GM12878 (cell line): ENCODE results near the gene HNRNPH3. TPM values are rescaled to one million over a fixed set of nuclear protein-coding genes. Genes with fewer than 3 reads are reported as not detected.

Experiments used
- ATAC-seq: fragments of 200-7000 bp; cut with Tn5 transposase; 3 replicates; pipeline ENCODE4 v1.9.1; 2020; ENCODE audit warnings: mild to moderate bottlenecking, moderate library complexity
- BruUV-seq: library from RNA; stranded (reverse); fragments of 400-500 nt; replicated peaks from 2 replicates; lab custom pipeline; 2021; lab: Mats Ljungman, UMichigan
- CTCF ChIA-PET: fragments of 300-600 bp; sonication (Branson Sonifier 250); formaldehyde crosslinking; extraction: SDS; loops from one replicate; lab custom pipeline; 2021; ENCODE audit warnings: inconsistent platforms; lab: Yijun Ruan, JAX
- POLR2A ChIA-PET: fragments of 350-600 bp; formaldehyde crosslinking; extraction: SDS; loops from one replicate; lab custom pipeline; 2021; ENCODE audit warnings: inconsistent platforms; lab: Charles Lee
- RAD21 ChIA-PET: fragments of 300-600 bp; sonication (Branson Sonifier 250); formaldehyde crosslinking; loops from one replicate; lab custom pipeline; 2023; ENCODE audit warnings: antibody characterized with exemption; ENCODE audit not compliant: unreplicated experiment; lab: Charles Lee
- SMC1A ChIA-PET: fragments of 300-600 bp; sonication (Branson Sonifier 250); formaldehyde crosslinking; loops from one replicate; lab custom pipeline; 2023; ENCODE audit not compliant: unreplicated experiment, uncharacterized antibody; lab: Charles Lee
- DNase-seq: peaks from one replicate; pipeline ENCODE4 v3.0.0-alpha.2; 2011; ENCODE audit warnings: low read depth, low spot score
- FAIRE-seq: peaks from 3 replicates; lab custom pipeline; 2011; peaks lifted over from hg19 to GRCh38; lab: Jason Lieb, UNC
- H2AFZ ChIP-seq: 2 replicates; pipeline ENCODE4 v1.6.0; 2011; ENCODE audit warnings: low read depth, low read length, control low read depth; ENCODE audit not compliant: control insufficient read depth
- H3K27ac ChIP-seq: 2 replicates; pipeline ENCODE4 v1.5.1; 2011; ENCODE audit warnings: control low read depth; ENCODE audit not compliant: control insufficient read depth, insufficient read depth
- H3K27me3 ChIP-seq, 2 experiments: replicated peaks in 1 of 2; 2 replicates each; pipeline versions ENCODE4 v1.6.0 to v1.6.1; 2011; ENCODE audit warnings: low read length in 1 of 2; ENCODE audit not compliant: control insufficient read depth in 2 of 2, insufficient read depth in 2 of 2
- H3K36me3 ChIP-seq, 2 experiments: 2 replicates each; pipeline ENCODE4 v1.5.1; 2011; ENCODE audit warnings: low read length in 1 of 2; ENCODE audit not compliant: control insufficient read depth in 2 of 2, insufficient read depth in 2 of 2
- H3K4me1 ChIP-seq: 2 replicates; pipeline ENCODE4 v1.6.1; 2011; ENCODE audit warnings: mild to moderate bottlenecking, low read length, moderate library complexity, mixed read lengths; ENCODE audit not compliant: control insufficient read depth, insufficient read depth
- H3K4me2 ChIP-seq: 2 replicates; pipeline ENCODE4 v1.6.0; 2011; ENCODE audit warnings: control low read depth; ENCODE audit not compliant: control insufficient read depth, insufficient read depth
- H3K4me3 ChIP-seq: fragments of 200-600 bp; sonication (generic); 2 replicates; pipeline ENCODE4 v1.5.1; 2016
- H3K79me2 ChIP-seq: 2 replicates; pipeline ENCODE4 v1.6.0; 2011; ENCODE audit warnings: low read length; ENCODE audit not compliant: control insufficient read depth, insufficient read depth
- H3K9ac ChIP-seq: 2 replicates; pipeline ENCODE4 v1.8.0; 2011; ENCODE audit warnings: low read length, control low read depth, mixed read lengths; ENCODE audit not compliant: control insufficient read depth, insufficient read depth
- H3K9me3 ChIP-seq: replicated peaks from 3 replicates; pipeline ENCODE4 v1.5.1; 2011; ENCODE audit warnings: mild to moderate bottlenecking, low read length; ENCODE audit not compliant: control insufficient read depth, insufficient read depth
- H4K20me1 ChIP-seq: 2 replicates; pipeline ENCODE4 v1.6.0; 2011; ENCODE audit not compliant: control insufficient read depth, insufficient read depth
- ATF7 ChIP-seq: fragments of 450-650 bp; IDR thresholded peaks from 2 replicates; pipeline ENCODE4 v1.6.1; 2016; ENCODE audit warnings: low read depth, mild to moderate bottlenecking
- CBX3 ChIP-seq: fragments of 200-600 bp; sonication (generic); IDR thresholded peaks from 2 replicates; pipeline ENCODE4 v1.6.1; 2016; ENCODE audit warnings: low read depth, borderline replicate concordance
- DPF2 ChIP-seq: fragments of 450-650 bp; IDR thresholded peaks from 2 replicates; pipeline ENCODE4 v1.6.1; 2017; ENCODE audit warnings: mild to moderate bottlenecking
- EGR1 ChIP-seq, 2 experiments: IDR thresholded peaks; 1 replicate in 1 of 2; 2 replicates in 1 of 2; pipeline ENCODE4 v1.6.1; 2011 to 2012; ENCODE audit warnings: low read depth in 2 of 2, low read length in 2 of 2, borderline replicate concordance in 1 of 2, mild to moderate bottlenecking in 1 of 2, moderate library complexity in 1 of 2
- EP300 ChIP-seq, 2 experiments: fragments of 150-350 bp in 1 of 2; IDR thresholded peaks; 2 replicates each; pipeline ENCODE4 v1.6.1; 2011 to 2012; ENCODE audit warnings: low read depth in 2 of 2, low read length in 2 of 2, borderline replicate concordance in 1 of 2, improper control_type of control experiment in 1 of 2, inconsistent platforms in 1 of 2; ENCODE audit not compliant: control insufficient read depth in 1 of 2
- IKZF1 ChIP-seq: fragments of 450-650 bp; conservative IDR thresholded peaks from 2 replicates; pipeline ENCODE4 v1.6.1; 2017; ENCODE audit warnings: antibody characterized with exemption, mild to moderate bottlenecking
- KDM1A ChIP-seq: fragments of 200-600 bp; sonication (generic); IDR thresholded peaks from 2 replicates; pipeline ENCODE4 v1.6.1; 2016; ENCODE audit warnings: borderline replicate concordance
- POU2F2 ChIP-seq: IDR thresholded peaks from 3 replicates; pipeline ENCODE4 v1.6.1; 2011; ENCODE audit warnings: low read depth, mild to moderate bottlenecking, low read length, borderline replicate concordance
- RB1 ChIP-seq: fragments of 450-650 bp; formaldehyde crosslinking; IDR thresholded peaks from 2 replicates; pipeline ENCODE4 v1.6.1; 2017; ENCODE audit warnings: mild to moderate bottlenecking, borderline replicate concordance
- RBBP5 ChIP-seq: fragments of 200-600 bp; sonication (generic); conservative IDR thresholded peaks from 2 replicates; pipeline ENCODE4 v1.6.1; 2016
- SREBF1 ChIP-seq: IDR thresholded peaks from 2 replicates; pipeline ENCODE4 v1.6.1; 2012; ENCODE audit warnings: mild to moderate bottlenecking, low read length
- SUZ12 ChIP-seq: fragments of 200-600 bp; sonication (generic); IDR thresholded peaks from one replicate; pipeline ENCODE4 v1.6.1; 2018; ENCODE audit warnings: antibody characterized with exemption, mild to moderate bottlenecking; ENCODE audit not compliant: unreplicated experiment
- ZBTB33 ChIP-seq: fragments of 450-650 bp; IDR thresholded peaks from 2 replicates; pipeline ENCODE4 v1.6.1; 2017; ENCODE audit warnings: mild to moderate bottlenecking
- WGBS: methylation state at CpG from one replicate; pipeline ENCODE4 v1.1.6; 2016; ENCODE audit warnings: low lambda C conversion rate; ENCODE audit not compliant: insufficient replicate concordance, insufficient coverage; ENCODE audit errors: missing lambda C conversion rate; 5-methylcytosine and 5-hydroxymethylcytosine counted together
- in situ Hi-C: fragments of 300-500 bp; cut with MboI; formaldehyde crosslinking; loops from 9 replicates; pipeline ENCODE4 v1.14.3; 2018; ENCODE audit warnings: mixed read lengths
- intact Hi-C: fragments of 100-400 bp; cut with micrococcal nuclease; formaldehyde crosslinking; loops from one replicate; pipeline ENCODE4 v1.14.2; 2022; ENCODE audit not compliant: unreplicated experiment
- polyA plus RNA-seq, 11 experiments: library from polyadenylated mRNA; depleted of rRNA in 4 of 11; unstranded in 6 of 11; stranded (reverse) in 5 of 11; fragments of >200 nt; fragmentation: Nextera tagmentation in 4 of 11; fragmentation: Illumina TruSeq in 1 of 11; extraction: Ambion mirVana in 4 of 11; extraction: Trizol in 1 of 11; gene quantifications; 1 replicate in 1 of 11; 2 replicates in 10 of 11; pipeline versions ENCODE4 v1.2.1 to v1.2.3, GENCODE V29; 2011 to 2016; ENCODE audit warnings: inconsistent platforms in 2 of 11, missing spikeins in 2 of 11, low read depth in 1 of 11
- total RNA-seq, 4 experiments: library from RNA; depleted of rRNA in 3 of 4; stranded (reverse); fragments of >200 nt in 3 of 4; fragmentation: Illumina TruSeq in 1 of 4; extraction: Trizol in 1 of 4; gene quantifications; 2 replicates each; pipeline versions ENCODE4 v1.2.1 to v1.2.3, GENCODE V29; 2013 to 2021
- TF ChIP-seq, protein P1 (sequence below): fragments of 450-650 bp; formaldehyde crosslinking; IDR thresholded peaks from 2 replicates; pipeline ENCODE4 v1.5.0; 2022; ENCODE audit warnings: mild to moderate bottlenecking, missing genetic modification characterization
- TF ChIP-seq, protein P2 (sequence below): fragments of 450-650 bp; IDR thresholded peaks from 2 replicates; pipeline ENCODE4 v1.6.1; 2017; ENCODE audit warnings: low read depth, mild to moderate bottlenecking, moderate library complexity

Gene HNRNPH3
- total and polyA plus RNA-seq, 10 of the 15 experiments (the other 5 are each of a cell fraction or from before 2014, with no cell fraction given), result 20.1 to 292 (median 121) TPM

- DNase-seq (no peak), ATAC-seq (no peak), FAIRE-seq (no peak)
- Histone ChIP-seq H3K27ac (no peak overlapping the region), H3K9ac (no peak overlapping the region), H3K4me1 (no peaks in the 10 kb centered on the region), H3K36me3 (peaks cover 0 to 9% of the 10 kb centered on the region in 2 experiments; a peak in 2 of 4 replicates), H3K9me3 (peaks cover 14% of the 10 kb centered on the region), H4K20me1 (no peaks in the 10 kb centered on the region), H3K79me2 (no peaks in the 10 kb centered on the region), H3K27me3 (no peaks in the 10 kb centered on the region), H3K4me2 (no peak overlapping the region), H3K4me3 (no peak overlapping the region), H2AFZ (no peak overlapping the region)
- POLR2A ChIA-PET, result no interaction called here
- SMC1A ChIA-PET, result no interaction called here
- in situ Hi-C loops (no loop called here), intact Hi-C loops (no loop called here)
- RAD21 ChIA-PET, result no interaction called here
- TF ChIP-seq KDM1A (no peak), ZBTB33 (no peak), EGR1 (IDR thresholded peaks at IDR 0.05; ENCODE audit: borderline replicate concordance in 1 of 2, low read depth in 2 of 2, low read length in 2 of 2) (no peak), RBBP5 (no peak), ATF7 (no peak), SUZ12 (no peak), CBX3 (no peak), DPF2 (no peak), POU2F2 (no peak), EP300 (IDR thresholded peaks at IDR 0.05; ENCODE audit: borderline replicate concordance in 1 of 2, control insufficient read depth in 1 of 2, low read depth in 2 of 2, low read length in 2 of 2) (no peak), IKZF1 (no peak), SREBF1 (no peak), RB1 (no peak)
- TF ChIP-seq, protein P1, sequence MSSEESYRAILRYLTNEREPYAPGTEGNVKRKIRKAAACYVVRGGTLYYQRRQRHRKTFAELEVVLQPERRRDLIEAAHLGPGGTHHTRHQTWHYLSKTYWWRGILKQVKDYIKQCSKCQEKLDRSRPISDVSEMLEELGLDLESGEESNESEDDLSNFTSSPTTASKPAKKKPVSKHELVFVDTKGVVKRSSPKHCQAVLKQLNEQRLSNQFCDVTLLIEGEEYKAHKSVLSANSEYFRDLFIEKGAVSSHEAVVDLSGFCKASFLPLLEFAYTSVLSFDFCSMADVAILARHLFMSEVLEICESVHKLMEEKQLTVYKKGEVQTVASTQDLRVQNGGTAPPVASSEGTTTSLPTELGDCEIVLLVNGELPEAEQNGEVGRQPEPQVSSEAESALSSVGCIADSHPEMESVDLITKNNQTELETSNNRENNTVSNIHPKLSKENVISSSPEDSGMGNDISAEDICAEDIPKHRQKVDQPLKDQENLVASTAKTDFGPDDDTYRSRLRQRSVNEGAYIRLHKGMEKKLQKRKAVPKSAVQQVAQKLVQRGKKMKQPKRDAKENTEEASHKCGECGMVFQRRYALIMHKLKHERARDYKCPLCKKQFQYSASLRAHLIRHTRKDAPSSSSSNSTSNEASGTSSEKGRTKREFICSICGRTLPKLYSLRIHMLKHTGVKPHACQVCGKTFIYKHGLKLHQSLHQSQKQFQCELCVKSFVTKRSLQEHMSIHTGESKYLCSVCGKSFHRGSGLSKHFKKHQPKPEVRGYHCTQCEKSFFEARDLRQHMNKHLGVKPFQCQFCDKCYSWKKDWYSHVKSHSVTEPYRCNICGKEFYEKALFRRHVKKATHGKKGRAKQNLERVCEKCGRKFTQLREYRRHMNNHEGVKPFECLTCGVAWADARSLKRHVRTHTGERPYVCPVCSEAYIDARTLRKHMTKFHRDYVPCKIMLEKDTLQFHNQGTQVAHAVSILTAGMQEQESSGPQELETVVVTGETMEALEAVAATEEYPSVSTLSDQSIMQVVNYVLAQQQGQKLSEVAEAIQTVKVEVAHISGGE, result no peak
- TF ChIP-seq, protein P2, sequence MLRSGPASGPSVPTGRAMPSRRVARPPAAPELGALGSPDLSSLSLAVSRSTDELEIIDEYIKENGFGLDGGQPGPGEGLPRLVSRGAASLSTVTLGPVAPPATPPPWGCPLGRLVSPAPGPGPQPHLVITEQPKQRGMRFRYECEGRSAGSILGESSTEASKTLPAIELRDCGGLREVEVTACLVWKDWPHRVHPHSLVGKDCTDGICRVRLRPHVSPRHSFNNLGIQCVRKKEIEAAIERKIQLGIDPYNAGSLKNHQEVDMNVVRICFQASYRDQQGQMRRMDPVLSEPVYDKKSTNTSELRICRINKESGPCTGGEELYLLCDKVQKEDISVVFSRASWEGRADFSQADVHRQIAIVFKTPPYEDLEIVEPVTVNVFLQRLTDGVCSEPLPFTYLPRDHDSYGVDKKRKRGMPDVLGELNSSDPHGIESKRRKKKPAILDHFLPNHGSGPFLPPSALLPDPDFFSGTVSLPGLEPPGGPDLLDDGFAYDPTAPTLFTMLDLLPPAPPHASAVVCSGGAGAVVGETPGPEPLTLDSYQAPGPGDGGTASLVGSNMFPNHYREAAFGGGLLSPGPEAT, result no peak
- CTCF ChIA-PET, result no interaction called here
- WGBS, result 100% methylated on average over 1 of the region's 1 CpG
- no TSS peak for BruUV-seq
Measured at GRCh38 chr10:68371604-68372003, 39.7 kb downstream of the HNRNPH3 start.
